Stimulated activated CD4-positive, alpha-beta T cell treated with anti-CD3 and anti-CD28 coated beads, TNF-alpha, amount 100 ng/mL, for 4 hours (primary cell): ENCODE data around the gene MTOR.
"Not testable (repeated sequence)": the region's sequence is repeated elsewhere in the genome, so short reads cannot be mapped to it uniquely, and the experiment has no call there.

ENCODE experiments used
- DNase-seq, 3 experiments: peaks; one replicate each; pipeline ENCODE4 v3.0.0-alpha.2; 2020; ENCODE audit warnings: low read depth in 3 of 3

The MTOR gene

GRCh38 chr1:11280719-11281376 lies 18.5 kb upstream of the MTOR start:
- no peak for DNase-seq

- DNase-seq, result no peak
Observed at GRCh38 chr1:11279630-11280029, 17.3 kb upstream of the MTOR start.

- DNase-seq, result no peak
Observed at GRCh38 chr1:11279152-11279551, 16.8 kb upstream of the MTOR start.

GRCh38 chr1:11273595-11274234 lies 11.4 kb upstream of the MTOR start:
- no peak for DNase-seq

GRCh38 chr1:11272832-11273594 lies 10.7 kb upstream of the MTOR start, which contains the start of gene UBIAD1:
Gene UBIAD1 (plus strand): TSS chr1:11273198. CDS start chr1:11273532, 334 bp downstream.
- DNase-seq, result peak; percentile 73 to 83 (median 77)

GRCh38 chr1:11272544-11272831 lies 10.1 kb upstream of the MTOR start:
- DNase-seq, result no peak

GRCh38 chr1:11267350-11268337 lies 5.3 kb upstream of the MTOR start:
- not testable (repeated sequence) for DNase-seq

- DNase-seq, result no peak
Observed at GRCh38 chr1:11266268-11267074, 4.1 kb upstream of the MTOR start.

GRCh38 chr1:11256299-11256698 lies 6.1 kb downstream of the MTOR start:
- DNase-seq, result no peak

- no peak for DNase-seq
Observed at GRCh38 chr1:11253226-11253625, 9.1 kb downstream of the MTOR start.

GRCh38 chr1:11252538-11252937 lies 9.8 kb downstream of the MTOR start:
- no peak for DNase-seq

GRCh38 chr1:11248169-11248568 lies 14.2 kb downstream of the MTOR start:
- no peak for DNase-seq

- no peak for DNase-seq
Observed at GRCh38 chr1:11245904-11246719, 16.2 kb downstream of the MTOR start.

GRCh38 chr1:11245248-11245647 lies 17.1 kb downstream of the MTOR start:
- no peak for DNase-seq

GRCh38 chr1:11238311-11238710 lies 24.0 kb downstream of the MTOR start:
- DNase-seq, result no peak

- no peak for DNase-seq
Observed at GRCh38 chr1:11237356-11237755, 25.0 kb downstream of the MTOR start.

GRCh38 chr1:11233208-11233607 lies 29.1 kb downstream of the MTOR start:
- DNase-seq, result no peak

- DNase-seq, result no peak
Observed at GRCh38 chr1:11229203-11229602, 33.1 kb downstream of the MTOR start.

- DNase-seq, result no peak
Observed at GRCh38 chr1:11227106-11228077, 35.0 kb downstream of the MTOR start.
